D721Med (cell line): ENCODE results near the gene NPM3.

Source experiments
- DNase-seq: peaks from one replicate; pipeline ENCODE4 v3.0.0; 2011; ENCODE audit warnings: low spot score; ENCODE audit not compliant: insufficient read length
- FAIRE-seq: peaks from 2 replicates; lab custom pipeline; 2011; peaks lifted over from hg19 to GRCh38; lab: Jason Lieb, UNC
- TF ChIP-seq, protein P1 (sequence below): IDR thresholded peaks from 2 replicates; pipeline ENCODE4 v1.5.1; 2012; ENCODE audit warnings: mild to moderate bottlenecking, control low read depth; ENCODE audit not compliant: insufficient read depth; ENCODE audit errors: missing control alignments

NPM3 gene

DNA sequence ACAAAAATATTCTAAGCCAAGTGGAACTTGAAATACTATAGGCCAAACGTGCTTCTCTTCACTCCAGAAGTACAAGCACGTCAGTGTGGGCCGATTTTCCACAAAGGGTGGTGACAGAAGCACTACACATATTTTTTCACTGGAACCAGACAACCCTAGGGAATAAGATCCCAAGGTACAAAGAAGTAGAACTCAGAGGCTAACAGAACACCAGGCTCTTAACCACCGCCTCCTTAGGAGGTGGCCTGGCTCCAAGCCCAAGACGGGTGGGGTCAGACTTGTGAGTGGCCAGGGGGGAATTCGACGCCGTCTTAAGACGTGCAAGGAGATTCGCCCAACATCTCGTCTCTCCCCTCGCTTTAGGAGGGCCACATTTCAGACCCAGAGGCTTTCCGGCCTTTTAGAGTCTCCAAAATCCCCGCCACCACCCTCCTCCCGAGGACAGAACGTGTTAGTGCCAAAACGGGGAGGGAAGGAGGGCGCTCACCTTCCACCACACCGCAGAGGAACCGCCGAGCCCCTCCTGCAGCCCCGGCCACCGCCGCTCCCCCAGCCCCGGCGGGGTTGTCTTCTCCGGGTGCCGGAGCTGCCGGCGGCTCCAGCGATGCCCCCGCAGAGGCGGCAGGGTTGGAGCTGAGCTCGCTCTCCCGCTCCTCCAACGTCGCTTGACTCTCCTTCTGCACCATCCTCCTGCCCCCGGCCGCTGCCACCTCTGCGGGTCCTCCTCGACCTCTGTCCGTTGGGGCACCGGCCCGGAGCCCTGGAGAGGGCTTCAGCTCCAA is 34.3 kb upstream of the NPM3 start:
- FAIRE-seq = no peak
- no peak for DNase-seq
- TF ChIP-seq, protein P1, sequence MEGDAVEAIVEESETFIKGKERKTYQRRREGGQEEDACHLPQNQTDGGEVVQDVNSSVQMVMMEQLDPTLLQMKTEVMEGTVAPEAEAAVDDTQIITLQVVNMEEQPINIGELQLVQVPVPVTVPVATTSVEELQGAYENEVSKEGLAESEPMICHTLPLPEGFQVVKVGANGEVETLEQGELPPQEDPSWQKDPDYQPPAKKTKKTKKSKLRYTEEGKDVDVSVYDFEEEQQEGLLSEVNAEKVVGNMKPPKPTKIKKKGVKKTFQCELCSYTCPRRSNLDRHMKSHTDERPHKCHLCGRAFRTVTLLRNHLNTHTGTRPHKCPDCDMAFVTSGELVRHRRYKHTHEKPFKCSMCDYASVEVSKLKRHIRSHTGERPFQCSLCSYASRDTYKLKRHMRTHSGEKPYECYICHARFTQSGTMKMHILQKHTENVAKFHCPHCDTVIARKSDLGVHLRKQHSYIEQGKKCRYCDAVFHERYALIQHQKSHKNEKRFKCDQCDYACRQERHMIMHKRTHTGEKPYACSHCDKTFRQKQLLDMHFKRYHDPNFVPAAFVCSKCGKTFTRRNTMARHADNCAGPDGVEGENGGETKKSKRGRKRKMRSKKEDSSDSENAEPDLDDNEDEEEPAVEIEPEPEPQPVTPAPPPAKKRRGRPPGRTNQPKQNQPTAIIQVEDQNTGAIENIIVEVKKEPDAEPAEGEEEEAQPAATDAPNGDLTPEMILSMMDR = no peak

DNA sequence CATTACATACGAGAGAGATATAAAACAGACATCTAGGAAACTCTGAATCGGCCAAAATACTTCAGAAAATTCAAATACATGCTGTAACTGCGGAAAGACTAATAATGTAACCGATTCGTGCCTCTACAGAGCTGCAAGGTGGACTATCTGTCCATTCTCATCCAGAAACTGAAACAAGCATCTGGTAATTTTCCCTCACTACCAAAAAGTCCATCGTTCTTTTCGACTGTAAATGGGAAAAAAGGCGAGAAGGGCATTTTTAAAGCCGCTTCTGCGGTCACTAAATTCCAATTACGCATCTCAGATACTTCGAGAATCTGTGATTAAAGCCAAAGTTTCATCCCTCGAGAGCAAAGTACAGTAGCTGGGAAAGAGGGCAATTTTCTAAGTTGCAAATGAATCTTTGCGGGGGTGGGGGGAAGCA is 33.7 kb upstream of the NPM3 start:
- TF ChIP-seq, protein P1 = no peak
- DNase-seq = no peak
- no peak for FAIRE-seq

DNA sequence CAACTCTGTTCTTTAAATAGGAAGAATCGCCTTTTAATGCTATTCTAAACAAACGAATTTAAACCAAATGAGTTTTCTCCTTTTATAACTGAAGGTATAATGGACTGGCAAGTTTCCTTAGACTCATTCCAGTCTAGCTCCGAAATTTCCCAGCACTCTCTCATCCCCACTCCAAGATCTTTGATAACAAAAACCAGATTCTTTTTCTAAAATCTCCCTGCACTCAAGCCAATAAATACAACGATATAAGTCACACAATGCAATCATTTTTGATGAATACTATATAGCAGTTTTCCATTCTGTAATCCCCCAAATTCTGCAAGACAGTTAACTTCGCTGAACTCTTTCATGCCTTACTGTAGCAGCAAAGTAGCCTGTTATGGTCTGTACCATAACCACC is 33.1 kb upstream of the NPM3 start:
- FAIRE-seq (no peak), DNase-seq (no peak)
- TF ChIP-seq, protein P1 = no peak

- FAIRE-seq (no peak), DNase-seq (no peak)
- TF ChIP-seq, protein P1 = no peak
These were observed 31.3 kb upstream of the NPM3 start for GRCh38 chr10:101814466-101815071.

GRCh38 chr10:101812606-101813005 is 29.4 kb upstream of the NPM3 start:
- DNase-seq (no peak), FAIRE-seq (peak; percentile 63)
- TF ChIP-seq, protein P1 = no peak

GRCh38 chr10:101807158-101807557 is 23.9 kb upstream of the NPM3 start:
- no peak for DNase-seq
- TF ChIP-seq, protein P1 = no peak
- no peak for FAIRE-seq

GRCh38 chr10:101803511-101803910 is 20.3 kb upstream of the NPM3 start:
- DNase-seq (no peak), FAIRE-seq (no peak)
- TF ChIP-seq, protein P1 = no peak
